ENCODE results near the gene MARCHF11. TPM values are rescaled to one million over a fixed set of nuclear protein-coding genes. Genes with fewer than 3 reads are reported as not detected.

Gene MARCHF11
- total and polyA plus RNA-seq, 2 of the 4 experiments (the other 2 are of a cell fraction): not detected

DNA sequence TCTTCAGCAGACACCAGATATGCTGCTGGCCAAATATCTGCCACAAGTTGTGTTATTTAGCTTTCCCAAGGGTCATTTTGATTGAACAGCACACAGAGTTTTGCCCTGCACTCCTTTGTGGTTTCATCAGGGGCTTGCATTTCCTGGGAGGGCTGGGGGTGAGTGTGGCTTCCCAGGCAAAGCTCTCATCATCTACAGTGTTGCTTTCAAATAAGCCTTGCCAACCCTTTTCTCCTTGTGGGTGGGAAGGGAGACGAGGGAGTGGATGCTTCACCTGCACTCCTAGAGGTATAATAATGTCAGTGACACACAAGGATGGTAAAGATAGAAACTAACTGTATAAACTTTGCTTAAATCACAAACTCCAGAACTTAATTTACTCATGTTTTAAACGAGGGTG lies 107.0 kb downstream of the MARCHF11 start:
- Histone ChIP-seq H3K4me1 (ENCODE audit: control insufficient read depth, insufficient read depth, low read length) (no peaks in the 10 kb centered on the region), H2BK5ac (ENCODE audit: low read depth, low read length, poor library complexity, severe bottlenecking) (no peak overlapping the region), H2BK20ac (ENCODE audit: low read depth, low read length) (no peak overlapping the region), H3K4me2 (ENCODE audit: low read depth, low read length) (no peak overlapping the region), H3K9me3 (ENCODE audit: control insufficient read depth, insufficient read depth, low read length) (no peaks in the 10 kb centered on the region), H3K36me3 (ENCODE audit: control insufficient read depth, insufficient read depth, low read length) (no peaks in the 10 kb centered on the region), H2AK9ac (replicated peaks; ENCODE audit: low read depth, low read length, poor library complexity) (no peak overlapping the region), H4K5ac (ENCODE audit: low read depth, low read length) (no peak overlapping the region), H3K4ac (ENCODE audit: low read depth, low read length) (no peak overlapping the region), H3K27me3 (ENCODE audit: control insufficient read depth, insufficient read depth, low read length) (no peaks in the 10 kb centered on the region; the same call in 1 of the 2 replicates), H2BK15ac (ENCODE audit: low read depth, low read length) (no peak overlapping the region), H3K27ac (ENCODE audit: insufficient read depth, low read length) (no peak overlapping the region), H3K79me1 (ENCODE audit: low read depth in 1 of 2, low read length in 2 of 2) (no peaks in the 10 kb centered on the region), H4K8ac (ENCODE audit: low read depth in 2 of 2, low read length in 2 of 2) (no peak overlapping the region), H3K23ac (ENCODE audit: low read depth, low read length) (no peak overlapping the region), H3K9me1 (ENCODE audit: insufficient read depth, low read length) (no peaks in the 10 kb centered on the region), H3K18ac (ENCODE audit: low read depth, low read length) (no peak overlapping the region), H2BK120ac (ENCODE audit: low read depth, low read length) (no peak overlapping the region), H3K4me3 (ENCODE audit: insufficient read depth, low read depth, low read length) (no peak overlapping the region), H3K14ac (replicated peaks; ENCODE audit: low read depth, low read length) (no peak overlapping the region), H2AFZ (replicated peaks; ENCODE audit: low read length, poor library complexity) (no peak overlapping the region), H3K56ac (ENCODE audit: extremely low read depth, insufficient read depth, low read length) (no peak overlapping the region), H3K9ac (ENCODE audit: low read depth, low read length) (no peak overlapping the region), H4K20me1 (ENCODE audit: insufficient read depth, low read length) (no peaks in the 10 kb centered on the region), H4K91ac (ENCODE audit: insufficient read depth, low read depth, low read length) (no peak overlapping the region), H2AK5ac (ENCODE audit: low read depth, low read length) (no peak overlapping the region)
- in situ Hi-C loops (cut with MboI; ENCODE audit: low sequenced_read_pairs) (no loop called here), intact Hi-C loops (cut with micrococcal nuclease) (no loop called here), dilution Hi-C loops (cut with HindIII; ENCODE audit: low sequenced_read_pairs, unreplicated experiment) (no loop called here)
- ChIA-PET CTCF (no interaction called here), POLR2A (ENCODE audit: unreplicated experiment) (no interaction called here)
- no peak for DNase-seq
- no CpG with 5 or more reads among the region's 2 CpGs for WGBS, 2 experiments (ENCODE audit: extremely low coverage in 2 of 2, insufficient read length in 1 of 2)
- no peak for TF ChIP-seq RCOR1 (IDR thresholded peaks at IDR 0.05; ENCODE audit: insufficient replicate concordance, low read length)
- TF ChIP-seq CEBPB (IDR thresholded peaks at IDR 0.05; ENCODE audit: low read depth, low read length): no peak
- no peak for TF ChIP-seq FOS (IDR thresholded peaks at IDR 0.05; ENCODE audit: low read depth, low read length)
- no peak for TF ChIP-seq BHLHE40 (IDR thresholded peaks at IDR 0.05; ENCODE audit: low read depth, low read length)
- no peak for TF ChIP-seq RAD21 (IDR thresholded peaks at IDR 0.05; ENCODE audit: low read length)
- no peak for TF ChIP-seq NFE2L2 (IDR thresholded peaks at IDR 0.05; ENCODE audit: low read depth, low read length)
- TF ChIP-seq SMC3 (IDR thresholded peaks at IDR 0.05; ENCODE audit: low read depth, low read length): no peak
- TF ChIP-seq, protein P1, sequence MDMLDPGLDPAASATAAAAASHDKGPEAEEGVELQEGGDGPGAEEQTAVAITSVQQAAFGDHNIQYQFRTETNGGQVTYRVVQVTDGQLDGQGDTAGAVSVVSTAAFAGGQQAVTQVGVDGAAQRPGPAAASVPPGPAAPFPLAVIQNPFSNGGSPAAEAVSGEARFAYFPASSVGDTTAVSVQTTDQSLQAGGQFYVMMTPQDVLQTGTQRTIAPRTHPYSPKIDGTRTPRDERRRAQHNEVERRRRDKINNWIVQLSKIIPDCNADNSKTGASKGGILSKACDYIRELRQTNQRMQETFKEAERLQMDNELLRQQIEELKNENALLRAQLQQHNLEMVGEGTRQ (IDR thresholded peaks at IDR 0.05; ENCODE audit: low read depth, low read length): no peak
- TF ChIP-seq, protein P2, sequence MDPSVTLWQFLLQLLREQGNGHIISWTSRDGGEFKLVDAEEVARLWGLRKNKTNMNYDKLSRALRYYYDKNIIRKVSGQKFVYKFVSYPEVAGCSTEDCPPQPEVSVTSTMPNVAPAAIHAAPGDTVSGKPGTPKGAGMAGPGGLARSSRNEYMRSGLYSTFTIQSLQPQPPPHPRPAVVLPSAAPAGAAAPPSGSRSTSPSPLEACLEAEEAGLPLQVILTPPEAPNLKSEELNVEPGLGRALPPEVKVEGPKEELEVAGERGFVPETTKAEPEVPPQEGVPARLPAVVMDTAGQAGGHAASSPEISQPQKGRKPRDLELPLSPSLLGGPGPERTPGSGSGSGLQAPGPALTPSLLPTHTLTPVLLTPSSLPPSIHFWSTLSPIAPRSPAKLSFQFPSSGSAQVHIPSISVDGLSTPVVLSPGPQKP (IDR thresholded peaks at IDR 0.05; ENCODE audit: borderline replicate concordance, low read depth, low read length): no peak
- no TSS peak for BruUV-seq (replicated peaks)
- no peak for ATAC-seq (ENCODE audit: low read depth)
